ENCODE results near the gene OBP2B. TPM values are rescaled to one million over a fixed set of nuclear protein-coding genes. Genes with fewer than 3 reads are reported as not detected.

OBP2B gene
- total RNA-seq, 1 donor from 2014 or later, result not detected

DNA sequence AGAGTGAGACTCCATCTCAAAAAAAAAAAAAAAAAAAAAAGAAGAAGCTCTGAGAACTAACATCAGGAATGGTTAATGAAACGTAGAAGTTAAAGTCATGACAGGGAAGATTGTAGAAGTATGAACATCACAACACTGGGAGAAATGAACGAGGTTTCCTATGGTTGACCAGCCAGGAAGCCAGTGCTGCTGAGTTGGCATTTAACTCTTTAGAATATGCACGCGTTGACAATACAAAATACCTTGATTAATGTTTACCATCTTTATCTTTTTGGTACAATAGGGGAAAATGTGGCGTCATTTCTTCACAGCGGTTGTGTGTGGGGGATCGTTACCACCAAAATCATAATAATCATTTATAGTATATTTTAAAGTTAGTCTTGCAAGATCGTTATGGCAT is 33.9 kb upstream of the OBP2B start:
- DNase-seq, result no peak
- H3K36me3 ChIP-seq, result no peaks in the 10 kb centered on the region
- TF ChIP-seq, protein P1, sequence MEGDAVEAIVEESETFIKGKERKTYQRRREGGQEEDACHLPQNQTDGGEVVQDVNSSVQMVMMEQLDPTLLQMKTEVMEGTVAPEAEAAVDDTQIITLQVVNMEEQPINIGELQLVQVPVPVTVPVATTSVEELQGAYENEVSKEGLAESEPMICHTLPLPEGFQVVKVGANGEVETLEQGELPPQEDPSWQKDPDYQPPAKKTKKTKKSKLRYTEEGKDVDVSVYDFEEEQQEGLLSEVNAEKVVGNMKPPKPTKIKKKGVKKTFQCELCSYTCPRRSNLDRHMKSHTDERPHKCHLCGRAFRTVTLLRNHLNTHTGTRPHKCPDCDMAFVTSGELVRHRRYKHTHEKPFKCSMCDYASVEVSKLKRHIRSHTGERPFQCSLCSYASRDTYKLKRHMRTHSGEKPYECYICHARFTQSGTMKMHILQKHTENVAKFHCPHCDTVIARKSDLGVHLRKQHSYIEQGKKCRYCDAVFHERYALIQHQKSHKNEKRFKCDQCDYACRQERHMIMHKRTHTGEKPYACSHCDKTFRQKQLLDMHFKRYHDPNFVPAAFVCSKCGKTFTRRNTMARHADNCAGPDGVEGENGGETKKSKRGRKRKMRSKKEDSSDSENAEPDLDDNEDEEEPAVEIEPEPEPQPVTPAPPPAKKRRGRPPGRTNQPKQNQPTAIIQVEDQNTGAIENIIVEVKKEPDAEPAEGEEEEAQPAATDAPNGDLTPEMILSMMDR (IDR thresholded peaks at IDR 0.05), result no peak

DNA sequence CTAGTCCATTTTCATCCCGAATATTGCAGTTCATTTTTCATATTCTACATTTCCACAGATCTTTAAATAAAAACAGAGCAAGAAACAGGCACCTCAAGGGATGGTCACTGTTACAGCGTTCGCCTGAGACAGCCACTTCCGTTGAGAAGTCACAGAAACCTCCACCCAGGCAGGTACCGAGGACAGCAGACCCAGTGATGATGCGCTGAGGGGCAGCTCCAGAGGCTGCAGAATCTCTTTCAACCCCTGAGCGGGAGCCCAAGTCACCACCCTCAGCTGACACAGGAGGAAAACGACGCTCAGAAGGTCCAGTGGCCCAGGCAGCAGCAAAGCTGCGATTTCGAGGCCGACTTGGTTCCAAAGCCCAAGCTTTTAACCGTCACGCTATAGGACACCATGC is 33.2 kb upstream of the OBP2B start:
- ATAC-seq (no peak), DNase-seq (no peak)
- intact Hi-C loops (cut with DNase I), result no loop called here
- H3K27ac ChIP-seq, result no peak overlapping the region
- no peaks in the 10 kb centered on the region for H3K36me3 ChIP-seq
- H3K9me3 ChIP-seq, result no peaks in the 10 kb centered on the region
- peaks cover 19% of the 10 kb centered on the region for H3K4me1 ChIP-seq
- H3K4me3 ChIP-seq, result no peak overlapping the region
- TF ChIP-seq, protein P1 (IDR thresholded peaks at IDR 0.05), result no peak
- no peaks in the 10 kb centered on the region for H3K27me3 ChIP-seq

More for the DNA sequence above, 33.9 kb upstream of the OBP2B start:
- Histone ChIP-seq H3K27ac (no peak overlapping the region), H3K4me1 (peaks cover 16% of the 10 kb centered on the region), H3K9me3 (no peaks in the 10 kb centered on the region), H3K27me3 (no peaks in the 10 kb centered on the region), H3K4me3 (no peak overlapping the region)
- ATAC-seq, result no peak
- intact Hi-C loops (cut with DNase I), result no loop called here

DNA sequence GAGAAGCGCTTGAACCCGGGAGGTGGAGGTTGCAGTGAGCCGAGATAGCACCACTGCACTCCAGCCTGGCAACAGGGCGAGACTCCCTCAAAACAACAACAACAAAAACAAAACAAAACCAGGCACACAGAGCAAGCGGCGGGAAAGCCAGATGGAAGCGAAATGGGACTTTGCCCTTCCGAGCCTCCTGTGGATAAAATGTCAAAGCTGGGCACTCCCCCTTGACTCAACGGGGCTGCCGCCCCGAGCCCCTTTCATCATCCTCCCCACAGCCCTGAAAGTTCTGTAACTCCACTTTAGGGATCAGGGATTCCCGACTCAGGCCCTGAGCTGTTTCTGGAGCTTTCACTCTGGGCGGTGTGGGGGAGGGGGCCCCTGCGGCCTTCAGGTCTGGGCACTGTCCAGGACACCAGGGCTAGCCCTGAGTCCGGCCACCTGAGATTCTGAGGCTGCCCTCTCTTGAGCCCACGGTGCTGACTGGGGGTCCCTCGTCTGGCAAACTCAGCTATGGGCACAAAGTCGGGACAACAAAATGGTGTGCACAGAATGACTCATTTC is 30.6 kb upstream of the OBP2B start:
- Histone ChIP-seq H3K4me1 (peaks cover 19% of the 10 kb centered on the region), H3K27me3 (no peaks in the 10 kb centered on the region), H3K9me3 (no peaks in the 10 kb centered on the region), H3K36me3 (no peaks in the 10 kb centered on the region), H3K4me3 (peak overlapping the region; percentile 47), H3K27ac (peak overlapping the region; percentile 51)
- no peak for ATAC-seq
- TF ChIP-seq, protein P1 (IDR thresholded peaks at IDR 0.05), result no peak
- DNase-seq, result no peak
- intact Hi-C loops (cut with DNase I), result no loop called here

DNA sequence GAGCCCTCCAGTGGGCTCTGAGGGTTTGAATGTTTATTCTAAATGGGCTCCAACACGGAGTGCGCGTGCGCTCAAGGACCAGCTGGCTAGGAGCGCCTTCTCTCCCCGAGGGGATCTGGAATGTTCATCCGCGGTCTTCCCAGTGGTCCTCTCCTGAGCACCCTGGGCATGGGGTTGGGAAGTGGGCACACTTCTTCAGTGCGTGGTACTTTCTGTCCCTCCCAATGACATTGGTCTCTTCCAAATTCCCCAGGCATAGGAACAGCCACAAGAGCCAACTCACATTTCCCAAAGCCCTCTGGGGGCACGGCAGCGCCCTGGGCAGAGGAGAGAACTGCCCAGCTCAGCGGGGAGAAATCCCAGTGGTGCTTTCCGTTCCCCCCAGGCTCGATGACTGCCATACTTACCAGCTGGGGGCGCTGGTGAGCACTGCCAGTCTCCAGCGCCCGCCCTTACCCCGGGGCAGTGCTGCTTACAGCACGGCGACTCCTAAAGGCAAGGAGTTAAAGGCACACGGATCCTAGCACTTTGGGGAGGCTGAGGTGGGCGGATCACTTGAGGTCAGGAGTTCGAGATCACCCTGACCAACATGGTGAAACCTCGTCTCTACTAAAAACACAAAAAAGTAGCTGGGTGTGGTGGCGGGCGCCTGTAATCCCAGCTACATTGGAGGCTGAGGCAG is 29.9 kb upstream of the OBP2B start:
- DNase-seq, result peak; percentile 91
- TF ChIP-seq, protein P1 (IDR thresholded peaks at IDR 0.05), result peak; percentile 82
- peak; percentile 92 for ATAC-seq
- Histone ChIP-seq H3K27ac (peak overlapping the region; percentile 51), H3K9me3 (no peaks in the 10 kb centered on the region), H3K4me1 (peaks cover 19% of the 10 kb centered on the region), H3K27me3 (no peaks in the 10 kb centered on the region), H3K4me3 (peak overlapping the region; percentile 47), H3K36me3 (no peaks in the 10 kb centered on the region)
- intact Hi-C loops (cut with DNase I), result no loop called here

DNA sequence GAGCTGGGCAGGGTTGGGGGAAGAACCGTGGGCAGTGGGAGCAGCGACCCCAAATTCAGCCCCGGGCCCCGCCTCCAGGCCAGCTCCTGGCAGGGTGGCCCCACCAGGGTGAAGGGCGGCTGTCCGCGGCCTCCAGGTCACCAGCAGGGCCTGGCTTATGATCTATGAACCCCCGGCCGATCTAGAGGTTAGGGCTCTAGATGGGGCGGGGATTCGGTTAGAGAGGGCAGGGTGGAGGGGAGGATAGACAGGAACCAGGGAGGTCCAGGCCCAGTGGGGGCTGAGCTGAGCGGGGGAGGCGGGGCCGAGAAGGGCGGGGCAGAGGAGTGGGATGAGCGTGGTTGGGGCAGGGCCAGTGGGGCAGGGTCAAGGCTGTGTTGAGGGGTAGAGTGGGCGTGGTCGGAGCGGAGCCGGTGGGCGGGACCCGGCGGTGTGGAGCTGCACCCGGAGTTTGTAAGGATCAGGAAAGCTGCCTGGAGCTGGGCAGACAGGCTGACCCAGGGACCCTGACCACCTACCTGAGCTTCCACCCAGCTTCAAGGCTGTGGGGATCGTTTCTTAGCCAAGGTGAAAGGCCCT is 29.3 kb upstream of the OBP2B start:
- H3K4me3 ChIP-seq, result peak overlapping the region; percentile 47
- peak overlapping the region; percentile 51 for H3K27ac ChIP-seq
- H3K27me3 ChIP-seq, result no peaks in the 10 kb centered on the region
- H3K36me3 ChIP-seq, result no peaks in the 10 kb centered on the region
- intact Hi-C loops (cut with DNase I), result no loop called here
- ATAC-seq (peak; percentile 90), DNase-seq (peak; percentile 92)
- H3K4me1 ChIP-seq, result peaks cover 19% of the 10 kb centered on the region
- no peaks in the 10 kb centered on the region for H3K9me3 ChIP-seq
- TF ChIP-seq, protein P1 (IDR thresholded peaks at IDR 0.05), result no peak

Data from upper lobe of right lung (tissue), 1 donor.